H1 (cell line): ENCODE results near the gene RPL39L. TPM values are rescaled to one million over a fixed set of nuclear protein-coding genes. Genes with fewer than 3 reads are reported as not detected.

Source experiments
- CTCF ChIA-PET: fragments of 300-600 bp; sonication (Branson Sonifier 250); formaldehyde crosslinking; loops from one replicate; lab custom pipeline; 2021; ENCODE audit not compliant: partially characterized antibody; lab: Charles Lee
- POLR2A ChIA-PET: fragments of 300-600 bp; sonication (Branson Sonifier 250); formaldehyde crosslinking; loops from one replicate; lab custom pipeline; 2021; ENCODE audit warnings: inconsistent platforms; ENCODE audit not compliant: partially characterized antibody; lab: Charles Lee
- DNase-seq, 2 experiments: peaks; one replicate each; pipeline versions ENCODE4 v3.0.0 to v3.0.0-alpha.2; 2010 to 2022; ENCODE audit warnings: low spot score in 2 of 2, low read depth in 1 of 2, mixed read lengths in 1 of 2
- FAIRE-seq: peaks from 2 replicates; lab custom pipeline; 2011; peaks lifted over from hg19 to GRCh38; lab: Jason Lieb, UNC
- H2AFZ ChIP-seq: 2 replicates; pipeline ENCODE4 v1.8.1; 2012; ENCODE audit warnings: low read length, inconsistent platforms
- H2AK5ac ChIP-seq: 2 replicates; pipeline ENCODE4 v1.6.1; 2013; ENCODE audit warnings: low read depth, low read length
- H2BK120ac ChIP-seq: replicated peaks from 2 replicates; pipeline ENCODE3; 2013; ENCODE audit warnings: low read depth, low read length, inconsistent platforms
- H2BK12ac ChIP-seq: 2 replicates; pipeline ENCODE4 v1.6.1; 2013; ENCODE audit warnings: low read depth, low read length
- H2BK15ac ChIP-seq: 2 replicates; pipeline ENCODE4 v1.6.1; 2013; ENCODE audit warnings: low read length
- H2BK20ac ChIP-seq: 2 replicates; pipeline ENCODE4 v1.6.1; 2013; ENCODE audit warnings: low read length
- H2BK5ac ChIP-seq: 2 replicates; pipeline ENCODE4 v1.6.1; 2013; ENCODE audit warnings: low read depth, low read length
- H3K14ac ChIP-seq: 2 replicates; pipeline ENCODE4 v1.6.1; 2013; ENCODE audit warnings: inconsistent platforms; ENCODE audit not compliant: insufficient read length
- H3K18ac ChIP-seq: 2 replicates; pipeline ENCODE4 v1.6.1; 2013; ENCODE audit warnings: low read length; ENCODE audit errors: extremely low read depth
- H3K23ac ChIP-seq: 2 replicates; pipeline ENCODE4 v1.6.1; 2013; ENCODE audit warnings: inconsistent platforms; ENCODE audit not compliant: insufficient read length
- H3K23me2 ChIP-seq: 2 replicates; pipeline ENCODE4 v1.6.1; 2013; ENCODE audit warnings: low read depth, low read length
- H3K27ac ChIP-seq: 2 replicates; pipeline ENCODE4 v1.6.1; 2011; ENCODE audit warnings: low read depth, low read length, inconsistent platforms
- H3K27me3 ChIP-seq, 4 experiments: replicated peaks in 1 of 4; 1 replicate in 1 of 4; 2 replicates in 3 of 4; pipeline versions ENCODE4 v1.6.1 to v1.8.1; 2011 to 2013; ENCODE audit warnings: low read length in 3 of 4, mild to moderate bottlenecking in 3 of 4, inconsistent platforms in 2 of 4, mixed read lengths in 2 of 4, moderate library complexity in 1 of 4; ENCODE audit not compliant: control insufficient read depth in 3 of 4, insufficient read depth in 3 of 4; ENCODE audit errors: extremely low read depth in 1 of 4
- H3K36me3 ChIP-seq, 4 experiments: 2 replicates each; pipeline versions ENCODE4 v1.6.1 to v1.8.1; 2011 to 2013; ENCODE audit warnings: mild to moderate bottlenecking in 4 of 4, low read length in 3 of 4, moderate library complexity in 2 of 4, control low read depth in 1 of 4, inconsistent platforms in 1 of 4; ENCODE audit not compliant: insufficient read depth in 4 of 4, control insufficient read depth in 2 of 4
- H3K4ac ChIP-seq: replicated peaks from 2 replicates; pipeline ENCODE3; 2013; ENCODE audit warnings: low read length, low read depth, mixed read lengths, inconsistent platforms; ENCODE audit not compliant: insufficient read length
- H3K4me1 ChIP-seq, 4 experiments: replicated peaks in 1 of 4; 1 replicate in 1 of 4; 2 replicates in 3 of 4; pipeline versions ENCODE4 v1.6.1 to v1.8.1; 2011 to 2013; ENCODE audit warnings: low read length in 3 of 4, inconsistent platforms in 2 of 4, mixed read lengths in 1 of 4; ENCODE audit not compliant: insufficient read depth in 4 of 4, control insufficient read depth in 3 of 4
- H3K4me2 ChIP-seq, 2 experiments: 2 replicates each; pipeline versions ENCODE4 v1.6.1 to v1.8.1; 2011 to 2013; ENCODE audit warnings: low read depth in 2 of 2, low read length in 2 of 2, control low read depth in 1 of 2, inconsistent platforms in 1 of 2, mild to moderate bottlenecking in 1 of 2; ENCODE audit not compliant: insufficient read depth in 1 of 2
- H3K4me3 ChIP-seq, 4 experiments: fragments of 200-600, 300-600 bp in 1 of 4; sonication (generic), shearing (Covaris generic), sonication (Bioruptor Twin) in 1 of 4; 2 replicates each; pipeline versions ENCODE4 v1.5.1 to v1.8.1; 2011 to 2016; ENCODE audit warnings: low read length in 4 of 4, low read depth in 3 of 4, control low read depth in 2 of 4, inconsistent platforms in 2 of 4, mild to moderate bottlenecking in 2 of 4, mixed read lengths in 1 of 4, moderate library complexity in 1 of 4; ENCODE audit not compliant: insufficient read depth in 2 of 4; ENCODE audit errors: extremely low read depth in 1 of 4
- H3K56ac ChIP-seq: replicated peaks from 2 replicates; pipeline ENCODE3; 2013; ENCODE audit warnings: low read depth, mild to moderate bottlenecking, mixed read lengths, low read length, inconsistent platforms; ENCODE audit not compliant: insufficient read length
- H3K79me1 ChIP-seq: 2 replicates; pipeline ENCODE4 v1.6.1; 2013; ENCODE audit warnings: low read depth, low read length, control low read depth
- H3K79me2 ChIP-seq, 2 experiments: 2 replicates each; pipeline versions ENCODE4 v1.6.1 to v1.8.1; 2012 to 2013; ENCODE audit warnings: low read length in 2 of 2, mild to moderate bottlenecking in 2 of 2, inconsistent platforms in 1 of 2; ENCODE audit not compliant: insufficient read depth in 2 of 2, control insufficient read depth in 1 of 2
- H3K9ac ChIP-seq, 4 experiments: replicated peaks in 1 of 4; 1 replicate in 1 of 4; 2 replicates in 3 of 4; pipeline versions ENCODE4 v1.6.1 to v1.8.1; 2011 to 2013; ENCODE audit warnings: low read depth in 3 of 4, low read length in 3 of 4, control low read depth in 2 of 4, mild to moderate bottlenecking in 2 of 4, moderate library complexity in 2 of 4, inconsistent platforms in 1 of 4; ENCODE audit errors: extremely low read depth in 1 of 4
- H3K9me3 ChIP-seq, 2 experiments: 2 replicates each; pipeline versions ENCODE4 v1.6.1 to v1.8.1; 2012 to 2013; ENCODE audit warnings: mild to moderate bottlenecking in 2 of 2, moderate library complexity in 2 of 2, control low read depth in 1 of 2, inconsistent platforms in 1 of 2, low read depth in 1 of 2, low read length in 1 of 2, mixed read lengths in 1 of 2; ENCODE audit not compliant: insufficient read depth in 2 of 2
- H4K20me1 ChIP-seq, 2 experiments: replicated peaks in 1 of 2; 2 replicates each; pipeline versions ENCODE3 to v1.8.1; 2011 to 2013; ENCODE audit warnings: inconsistent platforms in 2 of 2, low read length in 2 of 2, mild to moderate bottlenecking in 1 of 2; ENCODE audit not compliant: insufficient read depth in 2 of 2, control insufficient read depth in 1 of 2
- H4K5ac ChIP-seq: 2 replicates; pipeline ENCODE4 v1.6.1; 2013; ENCODE audit warnings: low read length, low read depth, mixed read lengths, inconsistent platforms; ENCODE audit not compliant: insufficient read length
- H4K8ac ChIP-seq: 2 replicates; pipeline ENCODE4 v1.8.0; 2013; ENCODE audit warnings: mild to moderate bottlenecking, moderate library complexity, low read length, inconsistent platforms; ENCODE audit not compliant: insufficient read depth; ENCODE audit errors: extremely low read depth
- H4K91ac ChIP-seq: replicated peaks from 2 replicates; pipeline ENCODE3; 2013; ENCODE audit warnings: low read length, mixed read lengths, inconsistent platforms; ENCODE audit not compliant: insufficient read length
- BCL11A ChIP-seq, 2 experiments: IDR thresholded peaks; one replicate each; pipeline ENCODE4 v1.6.1; 2011; ENCODE audit warnings: low read depth in 2 of 2, low read length in 2 of 2, mild to moderate bottlenecking in 2 of 2
- CBX5 ChIP-seq: fragments of 300-800, 300-1000 bp; sonication (generic); IDR thresholded peaks from 2 replicates; pipeline ENCODE4 v1.7.1; 2016; ENCODE audit warnings: antibody characterized with exemption, low read length, low read depth
- CTBP2 ChIP-seq: IDR thresholded peaks from 2 replicates; pipeline ENCODE4 v1.7.0; 2011; ENCODE audit warnings: borderline replicate concordance, mild to moderate bottlenecking, moderate library complexity, mixed read lengths, low read length; ENCODE audit not compliant: insufficient read depth, insufficient read length
- KDM1A ChIP-seq: fragments of 200-600, 300-600 bp; sonication (generic); IDR thresholded peaks from 2 replicates; pipeline ENCODE4 v1.7.1; 2016; ENCODE audit warnings: mild to moderate bottlenecking, low read length, borderline replicate concordance
- TAF1 ChIP-seq: IDR thresholded peaks from 2 replicates; pipeline ENCODE4 v1.6.1; 2011; ENCODE audit warnings: mild to moderate bottlenecking, low read depth, low read length
- TAF7 ChIP-seq: optimal IDR thresholded peaks from 2 replicates; pipeline ENCODE3; 2011; ENCODE audit warnings: low read depth, mild to moderate bottlenecking, inconsistent platforms, low read length, moderate library complexity, borderline replicate concordance
- TCF12 ChIP-seq: IDR thresholded peaks from 2 replicates; pipeline ENCODE4 v1.6.1; 2011; ENCODE audit warnings: low read depth, mild to moderate bottlenecking, low read length
- TEAD4 ChIP-seq: IDR thresholded peaks from 2 replicates; pipeline ENCODE4 v1.6.1; 2012; ENCODE audit warnings: low read depth, low read length, inconsistent platforms, mixed read lengths
- WGBS, 2 experiments: shearing (Covaris generic) in 1 of 2; methylation state at CpG; one replicate each; pipeline versions ENCODE4 v1.1.6 to v1.1.7; 2013 to 2015; ENCODE audit warnings: low lambda C conversion rate in 2 of 2, mixed read lengths in 2 of 2, inconsistent platforms in 1 of 2, low coverage in 1 of 2, missing lambda C conversion rate in 1 of 2; ENCODE audit not compliant: insufficient replicate concordance in 2 of 2, insufficient coverage in 1 of 2, insufficient read length in 1 of 2; ENCODE audit errors: extremely low coverage in 1 of 2, missing lambda C conversion rate in 1 of 2; 5-methylcytosine and 5-hydroxymethylcytosine counted together
- polyA plus RNA-seq, 7 experiments: library from polyadenylated mRNA; depleted of rRNA in 3 of 7; stranded (reverse) in 5 of 7; unstranded in 2 of 7; fragments of >200 nt in 5 of 7; fragments of 200-250 nt in 2 of 7; gene quantifications; 1 replicate in 5 of 7; 2 replicates in 1 of 7; 4 replicates in 1 of 7; pipeline versions ENCODE4 v1.2.1 to v1.2.3, GENCODE V29; 2011 to 2013; ENCODE audit warnings: missing spikeins in 2 of 7, mixed read lengths in 2 of 7
- total RNA-seq: library from RNA; stranded (reverse); fragmentation: NEBNext Ultra II Directional; extraction: Animal tissue kit (Norgen Biotek cat#: 25700); gene quantifications from 2 replicates; pipeline ENCODE4 v1.2.1, GENCODE V29; 2021
- TF ChIP-seq, protein P1 (sequence below): IDR thresholded peaks from 2 replicates; pipeline ENCODE4 v1.6.1; 2011; ENCODE audit warnings: low read depth, mild to moderate bottlenecking, low read length; ENCODE audit not compliant: insufficient read depth

RPL39L gene
- total and polyA plus RNA-seq, 2 of the 8 experiments (the other 6 are each of a cell fraction or from before 2014, with no cell fraction given) = 51.8 to 67.7 TPM

- no peak for FAIRE-seq
- POLR2A ChIA-PET = interaction anchor here (1.2 kb wide), 1 partner anchor 303 kb away, joined by 5 read pairs; the partner anchor contains the start of gene EIF4A2
Observed at GRCh38 chr3:187086831-187087230, 52.5 kb downstream of the RPL39L start.

More at GRCh38 chr3:187086831-187087230, 52.5 kb downstream of the RPL39L start:
- 93% methylated on average over 3 of the region's 3 CpGs; no CpG with 5 or more reads in 1 of the 2 experiments for WGBS, 2 experiments
- H3K23ac ChIP-seq = no peak overlapping the region
- no peaks in the 10 kb centered on the region for H3K79me1 ChIP-seq
- no peak overlapping the region for H2BK15ac ChIP-seq
- H4K20me1 ChIP-seq = no peaks in the 10 kb centered on the region
- no peak overlapping the region for H2BK120ac ChIP-seq
- no peak overlapping the region for H4K5ac ChIP-seq
- no peak overlapping the region for H2AFZ ChIP-seq
- no peak overlapping the region for H4K91ac ChIP-seq
- H3K36me3 ChIP-seq = no peaks in the 10 kb centered on the region
- H3K56ac ChIP-seq = no peak overlapping the region
- H3K18ac ChIP-seq = no peak overlapping the region
- H3K14ac ChIP-seq = no peak overlapping the region
- TF ChIP-seq BCL11A (IDR thresholded peaks at IDR 0.05; ENCODE audit: low read depth in 2 of 2, low read length in 2 of 2) = no peak
- no peak for TF ChIP-seq TAF1
- TF ChIP-seq KDM1A = no peak
- TF ChIP-seq CTBP2 = no peak
- no peak for TF ChIP-seq TEAD4
- no peak for TF ChIP-seq CBX5
- TF ChIP-seq TAF7 = no peak
- TF ChIP-seq TCF12 = no peak
- TF ChIP-seq, protein P1, sequence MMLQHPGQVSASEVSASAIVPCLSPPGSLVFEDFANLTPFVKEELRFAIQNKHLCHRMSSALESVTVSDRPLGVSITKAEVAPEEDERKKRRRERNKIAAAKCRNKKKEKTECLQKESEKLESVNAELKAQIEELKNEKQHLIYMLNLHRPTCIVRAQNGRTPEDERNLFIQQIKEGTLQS = no peak
- no peak overlapping the region for H2AK5ac ChIP-seq
- no peak overlapping the region for H4K8ac ChIP-seq
- H3K79me2 ChIP-seq = no peaks in the 10 kb centered on the region
- no peak for DNase-seq
- CTCF ChIA-PET = interaction anchor here (1.0 kb wide), 1 partner anchor 27 kb away, joined by 3 read pairs; no protein-coding TSS in a partner anchor
- no peak overlapping the region for H3K9ac ChIP-seq
- no peak overlapping the region for H2BK12ac ChIP-seq
- H3K4me2 ChIP-seq = no peak overlapping the region
- H3K4me3 ChIP-seq = no peak overlapping the region
- H2BK20ac ChIP-seq = no peak overlapping the region
- no peaks in the 10 kb centered on the region for H3K27me3 ChIP-seq
- no peak overlapping the region for H3K27ac ChIP-seq
- H2BK5ac ChIP-seq = no peak overlapping the region
- peaks cover 0 to 3% (median 0%) of the 10 kb centered on the region in 4 experiments; a peak in 2 of 7 replicates for H3K4me1 ChIP-seq
- H3K9me3 ChIP-seq = peaks cover 2 to 5% of the 10 kb centered on the region in 2 experiments; a peak in 3 of 4 replicates
- no peaks in the 10 kb centered on the region for H3K23me2 ChIP-seq
- no peak overlapping the region for H3K4ac ChIP-seq
